Stimulated activated CD4-positive, alpha-beta T cell treated with anti-CD3 and anti-CD28 coated beads, Interleukin-4, amount 100 ng/mL, for 1 hour (primary cell): ENCODE results near the gene RASGRP1.

ENCODE experiments used
- DNase-seq: peaks from one replicate; pipeline ENCODE4 v3.0.0-alpha.2; 2020

Gene RASGRP1

DNA sequence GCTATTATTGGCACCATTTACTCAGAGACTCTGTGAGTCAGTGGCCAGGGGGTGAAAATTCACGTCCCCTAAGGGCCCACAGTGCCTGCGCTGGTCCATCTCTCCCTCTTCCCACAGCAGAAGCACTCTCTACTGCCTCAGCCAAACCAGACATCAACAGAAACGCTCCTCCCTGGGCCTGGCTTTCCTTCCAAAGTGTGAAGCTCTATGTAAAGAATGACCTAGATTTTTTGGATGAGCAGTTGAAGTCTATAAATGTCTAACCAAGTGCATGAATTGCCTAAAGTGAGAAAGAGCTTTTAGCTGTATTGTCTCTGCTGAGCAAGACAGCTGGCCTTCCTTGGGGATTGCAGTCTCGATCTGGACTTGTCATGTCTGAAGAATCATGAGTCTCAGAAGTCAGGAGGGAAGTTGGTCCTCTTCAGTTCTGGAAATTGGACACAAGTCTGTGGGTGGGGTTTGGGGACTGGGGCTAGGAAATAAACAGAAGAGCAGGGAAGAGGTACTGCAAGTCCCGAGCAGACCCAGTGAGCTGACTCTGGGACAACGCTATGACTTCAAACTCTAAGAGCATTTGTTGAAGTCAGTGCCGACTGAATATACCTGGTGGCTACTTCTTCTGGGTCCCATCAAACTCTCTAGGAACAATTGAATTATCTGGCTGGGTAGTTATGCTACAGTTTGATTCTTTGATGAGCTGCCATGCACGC, 29.0 kb downstream of the RASGRP1 start:
- no peak for DNase-seq

DNA sequence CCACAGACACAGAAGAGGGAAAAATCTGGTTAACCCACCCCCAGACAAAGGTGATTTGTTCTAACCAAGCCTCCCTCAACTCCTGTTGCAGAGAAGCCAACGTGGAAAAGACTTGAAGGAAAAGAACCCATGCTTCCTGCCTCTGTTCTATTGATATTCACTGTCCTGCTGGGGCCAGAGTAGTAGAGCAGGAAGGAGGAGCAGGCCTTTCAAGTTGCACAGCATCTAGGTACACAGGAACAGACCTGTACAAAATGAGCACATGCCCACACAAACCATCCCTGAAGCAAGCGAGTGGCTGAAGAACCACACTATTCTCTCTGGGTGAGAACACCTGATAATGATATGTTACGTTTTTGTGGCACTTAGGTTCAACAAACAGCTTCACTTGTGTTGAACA, 29.9 kb downstream of the RASGRP1 start:
- DNase-seq = no peak

GRCh38 chr15:38533926-38534325, 30.7 kb downstream of the RASGRP1 start:
- no peak for DNase-seq

GRCh38 chr15:38533416-38533915, 31.1 kb downstream of the RASGRP1 start:
- DNase-seq = no peak

- no peak for DNase-seq
These were observed 31.9 kb downstream of the RASGRP1 start for GRCh38 chr15:38532728-38533127.

DNA sequence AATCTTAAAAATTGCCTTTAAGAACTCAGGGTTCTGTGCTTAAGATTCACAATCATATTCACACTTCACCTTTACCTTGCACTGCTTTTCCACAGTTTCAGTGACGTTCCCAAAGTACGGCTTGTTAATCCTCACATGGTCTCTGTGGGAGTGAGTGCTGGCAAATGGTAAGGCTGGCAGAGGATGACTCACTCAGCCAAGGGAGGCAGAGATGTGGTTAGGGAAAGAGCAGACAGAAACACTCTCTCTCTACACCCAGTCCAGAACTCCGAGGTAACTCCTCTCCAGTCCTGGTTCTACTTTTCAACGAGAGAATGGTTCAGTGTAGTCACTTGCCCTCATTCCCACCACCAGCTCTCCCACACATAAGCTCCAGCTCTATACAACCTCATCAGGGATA, 33.1 kb downstream of the RASGRP1 start:
- no peak for DNase-seq

GRCh38 chr15:38530113-38530512, 34.5 kb downstream of the RASGRP1 start:
- peak; percentile 19 for DNase-seq

DNA sequence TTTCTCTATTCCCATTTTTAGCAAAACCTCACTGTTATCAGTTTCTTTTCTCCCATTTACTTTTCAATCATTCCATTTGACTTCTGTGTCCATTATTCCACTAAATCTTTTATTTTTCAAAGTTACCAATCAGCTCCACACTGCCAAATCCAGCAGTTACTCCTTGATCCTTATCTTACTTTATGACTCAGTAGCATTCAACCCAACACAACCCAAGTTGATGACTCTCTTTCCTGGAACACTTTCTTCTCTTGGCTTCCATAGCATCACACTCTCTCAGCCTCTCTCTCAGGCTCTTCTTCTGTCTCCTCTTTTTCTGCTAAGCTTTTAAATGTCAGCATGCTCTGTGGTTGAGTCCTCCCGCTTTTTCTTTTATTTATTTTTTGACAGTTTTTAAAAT, 36.3 kb downstream of the RASGRP1 start:
- DNase-seq = no peak

- no peak for DNase-seq
These were observed 38.5 kb downstream of the RASGRP1 start for GRCh38 chr15:38526158-38526557.

DNA sequence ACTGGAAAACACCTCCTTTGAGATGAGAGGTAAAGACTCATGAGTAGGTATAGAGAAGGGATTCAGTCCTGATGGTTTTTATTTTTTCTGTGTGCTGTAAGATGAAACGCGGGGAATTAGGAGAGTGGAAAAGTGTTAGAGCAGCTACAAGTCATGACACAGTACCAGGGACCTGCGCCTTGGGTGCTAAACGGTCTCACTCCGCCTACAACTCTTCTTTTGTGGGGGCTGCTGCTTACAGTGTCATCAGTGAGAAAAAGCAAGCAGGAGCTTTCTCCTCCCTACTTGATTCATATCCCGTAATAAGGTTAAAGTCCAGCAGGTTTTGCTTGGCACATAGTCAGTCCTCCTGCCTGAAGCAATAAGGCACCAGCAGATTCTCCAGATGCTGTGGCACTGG, 39.1 kb downstream of the RASGRP1 start:
- DNase-seq = no peak

GRCh38 chr15:38524156-38524555, 40.5 kb downstream of the RASGRP1 start:
- no peak for DNase-seq

DNA sequence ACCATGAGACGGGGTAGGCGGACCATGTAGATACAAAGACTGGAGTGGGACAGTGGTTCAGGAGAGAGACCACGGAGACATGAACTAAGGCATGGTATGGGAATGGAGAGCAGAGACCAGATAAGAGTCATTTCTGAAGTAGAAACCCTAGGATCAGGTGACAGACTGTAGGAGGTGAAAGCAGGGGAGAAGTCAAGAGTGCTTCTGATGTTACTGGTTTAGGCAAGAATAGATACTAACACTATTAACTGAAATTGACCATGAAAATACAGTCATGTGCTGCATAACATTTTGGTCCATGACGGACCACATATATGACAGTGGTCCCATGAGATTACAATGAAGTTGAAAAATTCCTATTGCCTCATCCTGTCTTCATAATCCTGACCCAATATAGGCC, 41.7 kb downstream of the RASGRP1 start:
- DNase-seq = no peak

GRCh38 chr15:38521316-38521715, 43.3 kb downstream of the RASGRP1 start:
- no peak for DNase-seq

DNA sequence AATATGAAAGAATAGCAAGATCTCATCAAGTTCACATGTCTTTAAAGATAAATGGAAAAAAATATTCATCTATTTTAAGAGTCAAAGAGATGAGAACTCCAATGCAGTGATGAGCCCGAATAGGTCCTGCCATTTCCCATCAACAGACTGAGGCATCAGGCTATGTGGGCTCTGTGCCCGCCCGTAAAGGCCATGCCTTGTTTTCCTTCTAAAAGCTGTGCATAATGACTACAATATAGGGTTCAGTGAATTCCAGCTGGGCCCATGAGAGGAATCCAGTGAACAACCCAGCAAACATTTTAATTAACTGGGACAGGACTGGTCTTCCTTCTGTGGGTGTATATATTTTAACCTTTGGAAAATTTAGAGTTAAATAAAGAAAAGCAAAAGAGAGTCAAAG, 44.6 kb downstream of the RASGRP1 start:
- DNase-seq = no peak

DNA sequence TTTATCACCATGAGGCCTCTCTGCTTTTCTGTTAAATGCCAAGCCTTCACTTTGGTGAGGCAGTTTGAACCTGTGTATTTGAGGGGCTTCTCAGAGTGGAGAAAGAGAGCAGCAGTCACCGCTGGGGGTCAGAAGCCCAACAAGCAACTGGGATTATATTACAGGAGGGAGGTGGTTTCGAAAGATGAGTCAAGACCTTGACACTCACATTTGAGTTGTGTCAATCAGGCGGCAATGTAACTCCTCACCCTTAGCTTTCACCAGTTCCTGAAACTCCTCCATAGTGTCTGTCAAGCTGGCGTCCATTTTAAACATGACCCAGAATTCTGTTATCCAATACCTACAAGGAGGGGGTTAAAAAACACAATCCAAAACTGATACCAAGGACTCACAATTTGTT, 46.5 kb downstream of the RASGRP1 start:
- no peak for DNase-seq

GRCh38 chr15:38517312-38517975, 47.2 kb downstream of the RASGRP1 start:
- no peak for DNase-seq

GRCh38 chr15:38516626-38517025, 48.0 kb downstream of the RASGRP1 start:
- no peak for DNase-seq

DNA sequence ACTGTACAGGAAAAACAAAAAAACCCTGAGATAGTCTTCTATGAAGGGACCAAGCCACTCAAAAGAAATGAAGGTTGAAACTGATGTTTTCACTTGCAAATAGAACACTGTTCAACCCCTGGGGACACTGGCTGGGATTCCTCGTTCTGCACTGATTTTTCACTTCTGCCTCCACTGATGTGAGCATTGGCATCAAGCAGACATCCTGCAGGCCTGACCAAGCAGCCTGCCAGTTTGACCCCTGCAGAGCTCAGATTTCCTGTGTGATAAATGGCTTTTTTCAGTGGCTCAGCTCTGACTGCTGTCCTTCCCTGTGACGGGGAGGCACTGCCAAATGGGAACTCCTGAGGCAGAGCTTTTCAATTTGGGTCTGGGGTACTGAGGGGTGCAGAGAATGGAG, 50.0 kb downstream of the RASGRP1 start:
- DNase-seq = no peak

GRCh38 chr15:38512901-38513300, 51.7 kb downstream of the RASGRP1 start:
- DNase-seq = no peak

- DNase-seq = no peak
These were observed 55.5 kb downstream of the RASGRP1 start for GRCh38 chr15:38509152-38509551.

- no peak for DNase-seq
These were observed 56.0 kb downstream of the RASGRP1 start for GRCh38 chr15:38508647-38509046.

DNA sequence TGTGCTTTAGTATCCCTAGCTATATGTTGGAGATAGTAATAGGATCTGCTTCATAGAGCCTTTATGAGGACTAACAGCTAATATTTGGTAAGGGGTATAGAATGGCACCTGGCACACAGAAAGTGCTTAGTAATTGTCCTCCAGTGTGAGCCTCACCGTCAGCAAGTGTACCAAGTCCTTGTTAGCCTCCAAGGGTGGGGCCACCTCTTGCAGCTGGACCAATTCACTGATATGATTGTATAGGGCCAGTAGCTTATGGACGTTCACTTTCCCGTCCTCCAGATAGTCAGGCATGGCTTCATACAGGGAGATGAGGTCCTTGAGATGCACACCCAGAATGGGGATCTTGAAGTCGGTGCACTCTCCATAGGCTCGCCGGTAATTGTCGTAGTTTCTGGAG, 57.0 kb downstream of the RASGRP1 start:
- no peak for DNase-seq

- no peak for DNase-seq
These were observed 57.6 kb downstream of the RASGRP1 start for GRCh38 chr15:38506997-38507396.

DNA sequence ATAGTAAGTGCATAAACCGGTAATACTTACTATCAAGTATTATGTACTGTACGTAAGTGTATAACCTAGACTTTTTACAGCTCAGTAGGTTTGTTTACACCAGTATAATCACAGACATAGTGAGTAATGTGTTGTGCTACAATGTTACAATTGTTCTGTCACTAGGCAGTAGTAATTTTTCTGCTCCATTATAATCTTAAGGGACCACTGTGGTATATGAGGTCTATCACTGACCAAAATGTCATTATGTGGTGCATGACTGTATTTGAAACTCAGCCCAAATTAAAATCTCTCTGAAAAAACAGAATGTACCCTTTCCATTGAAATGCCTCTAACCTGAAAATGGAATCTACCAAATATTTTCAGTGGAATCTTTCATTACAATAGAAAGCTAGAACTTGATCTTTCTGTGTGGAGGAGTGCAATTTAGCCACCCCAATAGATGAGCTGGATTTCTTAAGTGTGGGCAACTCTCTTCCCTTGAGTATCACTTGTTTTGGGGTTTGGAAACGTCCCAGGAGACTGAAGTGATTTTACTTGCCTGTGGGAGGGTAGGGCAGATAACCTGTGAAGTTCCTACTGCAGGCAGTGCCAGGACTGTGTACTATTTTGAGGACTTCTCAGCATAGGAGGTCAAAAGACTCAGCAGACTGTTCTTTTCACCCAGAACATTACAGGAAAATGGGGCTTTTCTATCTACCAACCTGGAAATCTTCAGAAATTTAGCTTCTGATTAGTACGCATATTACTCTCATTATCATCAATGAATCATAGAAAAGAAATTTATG, 59.7 kb downstream of the RASGRP1 start:
- DNase-seq = no peak
